Prostate gland (tissue), 2 donors: Measurements from ENCODE around the gene COL2A1.

Experiments
- POLR2A ChIP-seq: fragments of 450-650 bp; IDR thresholded peaks from one replicate; pipeline ENCODE4 v1.6.1; 2016; ENCODE audit warnings: antibody characterized with exemption, mild to moderate bottlenecking
- POLR2AphosphoS5 ChIP-seq: sonication (generic); formaldehyde crosslinking; IDR thresholded peaks from one replicate; pipeline ENCODE4 v1.6.1; 2017; ENCODE audit warnings: antibody characterized with exemption
- TF ChIP-seq, protein P1 (sequence below), 4 experiments: fragments of 200-600 bp in 2 of 4; fragments of 450-650 bp in 2 of 4; sonication (generic) in 2 of 4; IDR thresholded peaks; 1 replicate in 3 of 4; 2 replicates in 1 of 4; pipeline ENCODE4 v1.5.1; 2016 to 2019; ENCODE audit warnings: antibody characterized with exemption in 4 of 4, mild to moderate bottlenecking in 2 of 4, moderate library complexity in 2 of 4

DNA sequence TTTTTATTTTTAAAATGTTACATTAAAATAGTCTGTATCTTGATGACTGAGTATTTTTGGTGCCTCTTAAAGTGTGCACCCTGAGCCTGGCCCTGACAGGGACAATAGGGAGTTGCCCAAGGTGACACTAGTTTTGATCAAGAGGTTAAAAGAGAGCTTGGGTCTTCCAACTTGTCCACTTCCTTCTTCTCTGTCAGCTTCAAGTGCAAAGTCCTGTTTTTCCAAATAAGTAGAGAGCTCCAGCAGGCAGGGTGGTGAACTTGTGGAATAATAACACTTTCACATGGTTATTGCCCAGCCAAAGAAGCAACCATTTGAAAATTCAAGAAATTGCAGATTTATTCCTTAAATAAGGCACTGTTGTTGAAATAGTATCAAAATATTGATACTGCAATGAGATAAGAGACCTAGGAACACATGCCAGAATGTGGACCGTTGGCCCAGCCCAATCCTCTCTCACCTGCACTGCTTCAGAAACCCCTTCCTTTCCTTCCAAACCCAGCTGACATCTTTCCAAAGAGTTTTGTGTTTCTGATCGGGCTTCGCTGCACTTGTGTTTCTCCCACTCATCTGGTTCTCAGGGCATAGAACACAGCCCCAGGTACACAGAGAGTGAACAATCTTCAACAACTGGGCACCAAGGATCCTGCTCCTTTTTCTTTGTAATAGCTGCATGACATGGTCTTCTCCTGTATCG lies 13.8 kb upstream of the COL2A1 start:
- TF ChIP-seq, protein P1, sequence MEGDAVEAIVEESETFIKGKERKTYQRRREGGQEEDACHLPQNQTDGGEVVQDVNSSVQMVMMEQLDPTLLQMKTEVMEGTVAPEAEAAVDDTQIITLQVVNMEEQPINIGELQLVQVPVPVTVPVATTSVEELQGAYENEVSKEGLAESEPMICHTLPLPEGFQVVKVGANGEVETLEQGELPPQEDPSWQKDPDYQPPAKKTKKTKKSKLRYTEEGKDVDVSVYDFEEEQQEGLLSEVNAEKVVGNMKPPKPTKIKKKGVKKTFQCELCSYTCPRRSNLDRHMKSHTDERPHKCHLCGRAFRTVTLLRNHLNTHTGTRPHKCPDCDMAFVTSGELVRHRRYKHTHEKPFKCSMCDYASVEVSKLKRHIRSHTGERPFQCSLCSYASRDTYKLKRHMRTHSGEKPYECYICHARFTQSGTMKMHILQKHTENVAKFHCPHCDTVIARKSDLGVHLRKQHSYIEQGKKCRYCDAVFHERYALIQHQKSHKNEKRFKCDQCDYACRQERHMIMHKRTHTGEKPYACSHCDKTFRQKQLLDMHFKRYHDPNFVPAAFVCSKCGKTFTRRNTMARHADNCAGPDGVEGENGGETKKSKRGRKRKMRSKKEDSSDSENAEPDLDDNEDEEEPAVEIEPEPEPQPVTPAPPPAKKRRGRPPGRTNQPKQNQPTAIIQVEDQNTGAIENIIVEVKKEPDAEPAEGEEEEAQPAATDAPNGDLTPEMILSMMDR (IDR thresholded peaks at IDR 0.05) = no peak
- no peak for TF ChIP-seq POLR2A
- no peak for TF ChIP-seq POLR2AphosphoS5
